Stimulated activated CD8-positive, alpha-beta memory T cell treated with anti-CD3 and anti-CD28 coated beads, Interleukin-2, amount 100 ng/mL, for 48 hours (primary cell): ENCODE data around the gene EYA4.

Source experiments
- DNase-seq, 2 donors: peaks; one replicate each; pipeline ENCODE4 v3.0.0-alpha.2; 2020; ENCODE audit warnings: low read depth in 2 of 2

The EYA4 gene

DNA sequence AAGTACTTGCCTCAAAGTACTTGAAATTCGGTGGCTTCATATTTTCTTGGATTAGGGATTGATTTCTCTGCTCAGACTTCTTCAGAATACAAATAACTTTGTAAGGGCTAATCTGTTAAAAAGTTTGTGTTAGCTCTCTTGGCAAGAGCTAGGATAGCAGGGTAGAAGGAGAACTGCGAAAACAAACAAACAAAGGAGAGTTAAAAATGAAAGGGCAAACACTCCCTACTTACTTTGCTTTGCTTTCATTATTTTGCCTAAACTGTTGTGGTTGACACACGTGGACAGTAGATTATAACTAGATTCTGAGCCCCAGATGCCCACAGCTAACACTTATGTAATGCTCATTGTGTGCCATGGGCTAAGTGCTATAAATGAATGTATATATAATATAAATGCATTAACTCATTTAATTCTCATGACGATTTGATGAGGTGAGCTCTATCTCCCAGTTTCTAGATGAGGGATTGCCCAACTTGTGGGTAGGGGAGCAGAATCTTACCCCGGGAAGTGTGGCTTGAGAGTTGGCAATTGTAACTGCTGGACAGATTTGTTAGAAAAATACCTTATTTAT lies 48.7 kb downstream of the EYA4 start:
- no peak for DNase-seq

DNA sequence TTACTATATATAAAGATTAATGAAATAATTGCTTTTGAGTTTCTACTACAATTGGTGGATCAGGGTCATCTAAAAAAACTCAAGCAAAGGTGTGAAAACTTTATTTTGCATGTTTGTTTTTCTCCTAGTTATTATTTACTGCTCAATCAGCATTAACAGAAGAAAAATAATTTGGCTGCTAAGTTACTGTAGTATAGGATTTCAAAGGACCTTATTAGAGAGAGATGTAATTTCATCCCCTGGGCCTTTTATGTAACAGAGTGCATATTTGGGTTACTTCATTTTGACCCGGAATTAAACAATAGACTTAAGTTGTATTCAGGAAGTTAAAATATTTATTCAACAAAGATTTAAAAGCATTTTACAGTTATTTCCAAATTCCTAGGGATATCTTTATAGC lies 49.8 kb downstream of the EYA4 start:
- no peak for DNase-seq

DNA sequence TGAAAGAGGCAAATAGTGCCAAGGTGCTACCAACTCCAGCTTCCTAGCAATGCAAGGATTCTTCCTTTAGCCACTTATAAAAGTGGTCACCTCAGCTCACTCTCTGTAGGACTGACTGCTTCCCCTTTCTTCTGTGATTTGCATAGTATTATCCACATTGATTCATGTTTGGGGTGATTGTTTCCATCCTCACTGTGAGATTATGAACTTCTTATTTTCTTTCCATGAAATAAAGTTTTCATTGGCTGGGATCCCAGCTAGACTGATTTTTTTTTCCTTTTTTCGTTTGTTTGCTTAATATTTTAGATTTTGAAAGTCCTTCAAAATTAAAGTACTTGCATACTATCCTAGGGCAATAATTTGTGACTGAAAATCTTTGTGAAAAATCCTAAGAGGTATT lies 50.5 kb downstream of the EYA4 start:
- DNase-seq, result no peak

DNA sequence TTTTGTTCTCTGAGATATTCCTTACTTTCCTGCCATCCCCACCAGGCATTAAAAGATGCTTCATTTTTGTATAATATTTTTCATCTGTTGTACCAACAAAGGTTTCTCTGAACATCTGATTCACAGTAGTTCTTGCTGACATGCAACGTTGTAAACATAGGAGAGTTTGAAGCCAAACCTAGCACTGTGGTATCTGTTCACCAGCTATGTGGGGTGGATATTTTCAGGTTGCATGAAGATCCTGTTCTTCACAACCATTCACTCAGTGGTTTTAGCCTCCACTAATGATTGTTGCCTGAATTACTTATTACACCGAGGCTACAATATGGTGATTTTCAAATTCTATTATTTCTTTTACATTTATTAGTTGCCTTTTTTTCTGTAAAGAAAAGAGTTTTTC lies 56.5 kb downstream of the EYA4 start:
- no peak for DNase-seq

DNA sequence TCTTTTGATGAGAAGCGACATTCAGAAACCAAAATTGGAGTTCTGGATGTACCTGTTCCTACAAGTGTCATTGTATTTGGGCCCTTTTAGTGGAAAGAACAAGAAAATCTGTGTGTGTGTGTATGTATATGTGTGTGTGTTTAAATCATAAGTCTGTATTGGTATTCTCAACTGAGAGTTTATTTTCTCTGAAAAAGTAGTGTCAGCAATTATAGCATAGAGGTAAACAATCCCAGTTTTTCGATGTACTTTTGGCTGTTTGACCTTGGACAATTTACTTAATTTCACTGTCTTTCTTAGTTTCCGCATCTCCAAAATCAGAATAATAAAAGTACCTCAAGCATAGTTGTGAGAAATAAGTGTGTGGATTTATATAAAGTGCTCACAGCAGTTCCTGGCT lies 57.2 kb downstream of the EYA4 start:
- DNase-seq, result no peak

DNA sequence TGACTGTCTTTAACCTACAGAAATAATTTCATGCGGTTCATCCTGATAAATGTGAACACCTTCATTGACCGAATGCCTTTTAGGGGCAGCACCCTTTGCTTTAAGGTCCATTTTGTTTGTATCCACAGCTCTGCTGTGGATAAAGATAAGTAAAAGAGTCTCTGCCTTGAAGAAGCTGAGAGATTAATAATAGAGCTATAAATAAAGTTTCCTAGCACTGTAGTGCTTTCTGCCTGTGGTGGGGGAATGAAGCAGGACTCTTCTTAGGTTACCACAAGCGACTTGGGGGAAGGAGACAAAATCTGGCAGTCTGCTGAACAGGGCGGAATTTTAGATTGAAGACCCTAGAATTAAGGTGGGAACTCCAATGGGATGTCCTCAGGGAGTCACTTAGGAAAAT lies 57.6 kb downstream of the EYA4 start:
- no peak for DNase-seq

DNA sequence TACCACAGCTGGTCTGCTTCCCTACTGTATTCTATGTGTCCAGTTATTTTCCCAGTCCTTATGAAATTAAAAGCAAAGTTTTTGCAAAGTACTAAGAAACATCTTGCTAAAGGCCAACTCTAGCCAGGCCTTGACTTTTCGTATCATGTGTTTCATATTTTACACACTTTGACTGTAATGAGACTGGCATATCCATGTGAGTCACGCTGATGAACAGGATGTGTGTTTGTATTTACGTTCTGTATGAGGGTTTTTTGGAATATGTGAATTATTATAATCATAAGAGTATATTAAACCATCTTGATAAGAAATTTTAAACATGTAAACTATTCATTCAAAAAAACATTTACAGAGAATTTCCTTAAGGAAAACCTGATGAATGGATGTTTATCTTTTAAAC lies 59.7 kb downstream of the EYA4 start:
- DNase-seq, result no peak

DNA sequence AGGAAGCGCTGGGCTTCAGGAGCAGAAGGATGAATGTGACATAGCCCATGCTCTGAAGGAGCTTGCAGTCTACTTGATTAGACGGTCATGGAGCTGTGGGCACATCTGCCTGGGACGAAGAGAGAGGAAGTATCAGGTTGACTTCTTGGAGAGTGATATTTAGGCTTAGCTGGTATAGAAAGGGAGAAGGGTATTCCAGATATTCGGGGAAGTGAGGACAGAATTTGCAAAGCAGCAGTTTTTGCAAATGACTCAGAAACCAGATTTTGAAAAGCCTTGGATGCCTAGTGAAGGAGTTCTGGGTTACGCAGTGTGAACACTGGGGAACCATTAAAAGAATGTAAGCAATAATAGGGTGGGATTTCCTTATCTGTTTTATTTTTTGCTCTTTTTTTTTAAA lies 60.7 kb downstream of the EYA4 start:
- DNase-seq, result no peak

DNA sequence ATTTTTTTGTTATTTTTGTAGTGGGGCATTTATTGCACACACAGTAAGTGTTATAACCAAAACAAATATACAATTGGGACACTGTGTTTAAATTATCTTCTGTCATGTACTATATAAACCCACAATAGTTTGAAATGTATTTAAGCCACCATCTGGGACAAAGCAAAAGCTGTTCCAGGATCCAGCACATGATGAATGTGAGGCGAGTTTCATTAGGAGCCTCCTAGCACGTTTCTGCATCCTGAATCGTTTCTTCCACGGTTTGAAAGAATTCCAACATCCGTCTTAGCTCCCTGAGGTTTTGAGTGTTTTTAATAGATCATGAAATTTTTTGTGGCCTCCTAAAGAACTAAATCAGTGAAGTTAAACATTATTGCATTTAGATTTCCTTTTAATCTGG lies 65.8 kb downstream of the EYA4 start:
- no peak for DNase-seq

DNA sequence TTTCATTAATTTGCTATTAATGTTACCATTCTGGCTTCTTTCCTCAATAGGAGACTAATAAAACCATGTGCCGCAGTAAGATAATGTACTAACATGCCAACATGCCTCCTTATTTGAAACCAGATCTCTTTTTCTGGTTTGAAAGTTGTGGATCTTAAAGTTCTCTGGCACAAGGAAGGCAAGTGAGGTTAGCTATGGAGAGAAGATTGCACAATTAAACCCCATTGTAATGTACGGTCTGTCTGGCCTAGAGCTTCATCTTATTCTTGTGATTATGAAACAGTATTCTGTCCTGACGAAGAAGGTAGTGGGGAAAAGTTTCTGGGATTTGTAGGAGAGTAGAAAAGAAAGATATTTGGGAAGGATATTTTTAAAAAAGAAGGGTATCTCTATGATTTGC lies 68.4 kb downstream of the EYA4 start:
- no peak for DNase-seq

DNA sequence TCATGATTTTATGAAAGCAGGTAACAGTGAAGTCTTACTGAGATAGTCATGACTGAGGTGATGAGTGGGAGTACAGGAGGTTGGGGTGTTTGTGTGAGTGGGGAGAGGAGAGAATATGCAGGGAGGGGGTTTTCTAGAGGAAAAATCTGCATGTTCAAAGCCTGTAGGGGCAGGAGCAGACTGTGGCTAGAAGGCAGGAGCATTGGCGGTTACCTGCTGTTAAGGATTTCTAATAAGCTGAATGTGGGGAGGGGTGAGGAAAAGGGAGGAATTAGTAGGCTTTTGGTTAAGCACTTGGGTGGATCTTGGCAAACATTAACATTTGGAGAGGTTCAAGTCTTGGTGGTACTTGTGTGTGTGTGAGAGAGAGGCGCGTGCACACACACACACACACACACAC lies 70.8 kb downstream of the EYA4 start:
- no peak for DNase-seq

DNA sequence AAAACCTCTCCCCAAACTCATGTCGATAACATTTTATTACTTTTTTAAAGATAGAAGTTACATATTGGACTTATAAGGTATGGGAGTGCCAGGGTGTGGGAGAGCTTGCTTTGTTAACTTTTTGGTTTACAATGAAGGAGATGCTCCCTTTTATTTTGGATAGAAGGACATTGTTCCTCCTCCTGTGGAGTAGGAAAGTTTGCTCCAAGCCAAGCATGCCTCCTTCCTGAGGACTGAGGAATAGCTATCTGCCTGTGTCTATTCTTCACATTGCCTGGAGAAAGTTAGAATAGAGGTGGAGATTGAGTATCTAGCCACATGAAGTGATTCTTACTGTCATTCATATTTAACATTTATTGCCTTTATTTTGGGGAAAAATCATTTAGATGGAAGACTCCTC lies 71.9 kb downstream of the EYA4 start:
- no peak for DNase-seq

DNA sequence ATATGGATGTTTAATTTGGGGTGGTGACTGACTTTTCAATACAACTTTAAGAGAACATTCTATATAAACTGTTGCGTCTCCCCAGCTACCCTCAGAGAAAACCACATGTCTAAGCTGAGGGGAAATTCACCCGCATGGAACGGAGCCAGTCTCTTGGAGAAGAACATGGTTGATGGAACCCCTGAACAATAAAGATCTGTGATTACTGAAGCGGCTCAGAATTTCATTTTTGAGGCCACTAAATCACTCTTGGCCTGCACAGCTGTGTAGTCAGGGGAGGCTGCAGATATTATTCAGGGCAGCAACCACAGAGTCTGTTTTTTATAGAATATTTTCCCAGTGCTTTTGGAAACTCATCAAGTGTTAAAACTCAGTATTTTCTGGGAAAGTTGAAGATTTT lies 73.8 kb downstream of the EYA4 start:
- no peak for DNase-seq

DNA sequence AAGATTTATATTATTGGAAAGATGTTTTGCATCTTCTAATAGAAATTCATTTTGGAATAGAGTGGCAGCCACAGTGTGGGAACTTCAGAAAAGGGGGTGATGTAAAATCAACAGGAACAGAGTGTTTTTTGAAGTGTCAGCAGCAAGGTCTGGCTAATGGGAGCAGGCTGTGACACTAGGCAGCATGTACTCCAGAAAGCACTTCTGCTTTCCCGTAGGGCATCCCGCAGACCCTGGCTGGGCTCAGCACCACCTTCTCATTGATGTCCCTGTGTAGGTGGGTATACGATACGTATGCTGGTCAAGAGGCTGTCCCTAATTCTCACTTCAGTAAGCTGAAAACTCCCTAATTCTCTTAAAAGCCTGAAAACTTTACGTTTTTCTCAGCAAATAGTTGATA lies 74.7 kb downstream of the EYA4 start:
- no peak for DNase-seq

DNA sequence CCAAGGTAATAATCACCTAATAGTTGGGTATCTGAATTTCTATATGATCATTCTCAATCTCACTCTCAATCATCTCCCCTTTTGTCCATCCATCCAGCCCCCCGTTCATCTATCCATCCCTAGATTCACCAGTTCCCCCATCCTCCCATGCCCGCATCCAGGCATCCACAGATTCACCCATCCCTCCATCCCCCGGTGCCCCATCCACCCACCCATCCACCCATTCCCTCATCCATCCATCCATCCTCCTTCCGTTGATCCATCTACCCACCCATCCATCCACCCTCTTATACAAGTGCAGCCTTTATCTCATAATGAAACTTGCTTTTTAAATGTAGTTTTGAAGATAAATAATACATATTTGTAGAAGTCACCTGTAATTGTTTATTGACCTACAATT lies 76.5 kb downstream of the EYA4 start:
- no peak for DNase-seq

DNA sequence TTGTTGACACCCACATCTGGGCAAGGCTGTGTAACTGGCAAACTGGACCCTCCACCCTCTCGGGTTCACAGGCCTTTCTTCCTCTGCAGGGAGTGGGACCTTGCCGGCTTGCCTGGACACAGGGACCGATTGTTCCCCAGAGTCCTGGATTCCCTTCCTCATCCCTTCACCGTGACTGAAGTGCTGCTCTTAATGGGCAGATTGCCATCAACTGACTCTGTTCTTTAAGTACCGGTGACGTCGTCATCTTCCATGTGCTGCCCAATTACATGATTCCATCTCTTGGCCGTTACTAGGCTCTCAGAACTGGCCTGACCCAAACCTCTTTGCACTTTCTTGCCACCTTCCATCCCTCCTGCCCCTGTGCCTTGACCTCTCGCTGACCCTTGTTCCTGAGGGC lies 85.4 kb downstream of the EYA4 start:
- no peak for DNase-seq

DNA sequence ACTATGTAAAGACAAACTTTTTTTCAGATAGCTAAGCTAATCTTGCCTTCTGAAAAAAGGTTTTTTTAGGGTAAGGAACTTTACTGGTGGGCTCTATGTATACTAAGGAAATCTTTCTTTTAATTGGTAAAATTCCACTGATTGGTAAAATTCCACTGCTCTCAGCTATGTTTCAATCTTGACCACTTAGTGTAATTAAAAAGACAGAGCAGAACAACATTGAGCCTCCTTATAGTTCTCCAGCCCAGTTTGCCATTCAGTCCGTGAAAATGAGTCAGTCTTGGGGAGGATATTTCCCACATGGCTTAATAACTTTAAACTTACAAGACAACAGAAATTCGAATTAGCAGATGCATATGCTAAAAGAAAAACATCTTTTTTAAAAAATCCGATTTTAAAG lies 92.7 kb downstream of the EYA4 start:
- no peak for DNase-seq

DNA sequence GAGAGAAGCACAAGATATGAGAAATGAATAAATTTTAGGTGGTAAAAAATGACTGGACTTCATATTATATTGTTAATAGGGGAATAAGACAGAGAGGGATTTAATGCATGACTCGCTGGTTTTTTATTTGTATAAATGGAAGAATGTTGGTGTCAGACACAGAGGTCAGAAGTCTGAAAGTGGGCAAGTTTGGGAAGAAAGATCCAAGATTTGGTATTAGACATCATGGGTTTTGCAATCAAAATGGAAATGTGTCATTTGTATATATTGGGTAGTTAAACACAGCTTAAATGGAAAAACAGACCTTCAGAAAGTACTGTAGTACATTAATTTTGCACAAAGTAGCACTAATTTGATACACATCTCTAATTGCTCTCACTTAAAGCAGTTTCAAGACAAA lies 96.2 kb downstream of the EYA4 start:
- DNase-seq, result no peak

DNA sequence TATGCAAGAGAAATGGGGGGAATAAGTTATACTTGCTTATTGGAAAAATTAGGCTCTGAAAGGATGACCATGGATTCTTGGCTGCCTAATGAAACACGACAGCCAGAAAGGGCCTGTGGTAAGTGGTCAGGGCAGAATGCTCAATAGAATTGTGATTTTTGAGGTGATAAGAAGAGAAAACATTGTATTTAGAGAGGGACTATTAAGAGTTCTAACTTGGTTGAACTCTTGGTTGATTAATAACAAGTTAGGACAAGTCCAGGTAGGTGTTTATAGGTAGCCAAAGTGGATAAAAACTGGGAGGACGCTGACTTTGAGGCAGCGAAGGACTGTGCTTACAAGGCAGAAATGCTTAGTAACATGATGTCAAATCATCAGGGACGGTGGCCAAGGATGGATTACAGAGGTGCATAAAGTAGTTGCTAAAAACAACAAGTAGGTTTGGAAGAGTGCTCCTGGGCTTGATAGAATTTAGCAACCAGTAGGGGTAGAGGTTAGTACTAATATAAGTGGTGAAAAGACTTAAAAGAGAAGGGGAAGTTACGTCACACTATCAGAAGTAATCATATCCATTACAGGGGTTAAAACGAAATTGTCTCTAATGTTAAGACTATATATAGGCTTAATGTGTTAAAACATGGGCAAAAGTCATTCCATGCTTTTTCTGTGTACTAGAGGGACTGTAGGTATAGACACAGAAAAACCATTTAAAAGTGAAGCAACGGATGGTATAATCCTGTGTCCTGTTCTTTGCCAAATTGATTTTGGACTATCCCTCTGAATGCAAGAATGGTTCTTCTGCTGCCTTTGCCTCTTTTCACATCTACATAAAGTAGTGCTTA lies 98.6 kb downstream of the EYA4 start:
- DNase-seq, result no peak

DNA sequence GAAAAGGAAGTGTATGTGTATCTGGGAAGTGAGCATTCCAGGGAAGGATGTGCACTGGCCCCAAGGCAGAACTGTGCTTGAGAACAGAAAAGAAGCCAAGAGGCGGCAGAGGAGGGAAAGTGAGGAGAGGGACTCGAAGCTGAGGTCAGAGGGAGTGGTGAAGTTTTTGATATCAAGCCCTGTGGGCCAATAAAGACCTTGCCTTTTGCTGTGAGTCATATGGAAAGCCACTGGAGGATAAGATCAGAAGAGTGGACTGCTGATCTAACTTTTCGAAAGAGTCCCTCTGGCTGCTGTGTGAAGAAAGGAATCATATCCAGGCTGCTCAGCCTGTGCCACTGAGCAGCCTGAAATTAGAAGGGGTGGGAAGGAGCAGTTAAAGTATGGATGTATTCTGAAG lies 99.4 kb downstream of the EYA4 start:
- DNase-seq, result no peak

DNA sequence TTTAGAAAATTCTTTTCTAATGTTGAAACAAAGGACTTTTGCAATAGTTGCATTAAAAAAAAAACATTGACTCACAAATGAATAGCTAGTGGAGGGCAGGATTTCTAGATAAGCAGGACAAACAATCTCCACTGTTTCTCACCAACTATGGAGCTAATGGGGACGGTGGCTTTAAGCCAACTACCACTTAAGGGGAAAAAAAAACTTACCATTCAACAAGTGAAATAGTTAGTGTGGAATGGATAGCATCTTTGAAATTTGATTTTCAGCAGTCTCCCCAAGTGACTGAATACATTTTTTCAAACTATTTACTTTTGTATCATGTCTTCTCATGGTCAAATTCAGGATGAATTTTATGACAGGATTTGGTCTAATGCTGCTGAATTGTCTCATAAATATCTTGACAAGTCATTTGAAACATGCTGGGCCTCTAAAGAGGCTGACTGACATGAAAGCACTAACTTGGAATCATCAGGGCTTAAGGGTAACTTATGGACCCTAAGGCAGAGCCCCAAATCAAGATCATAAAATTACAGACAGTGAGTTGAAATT lies 100.5 kb downstream of the EYA4 start:
- DNase-seq, result no peak

DNA sequence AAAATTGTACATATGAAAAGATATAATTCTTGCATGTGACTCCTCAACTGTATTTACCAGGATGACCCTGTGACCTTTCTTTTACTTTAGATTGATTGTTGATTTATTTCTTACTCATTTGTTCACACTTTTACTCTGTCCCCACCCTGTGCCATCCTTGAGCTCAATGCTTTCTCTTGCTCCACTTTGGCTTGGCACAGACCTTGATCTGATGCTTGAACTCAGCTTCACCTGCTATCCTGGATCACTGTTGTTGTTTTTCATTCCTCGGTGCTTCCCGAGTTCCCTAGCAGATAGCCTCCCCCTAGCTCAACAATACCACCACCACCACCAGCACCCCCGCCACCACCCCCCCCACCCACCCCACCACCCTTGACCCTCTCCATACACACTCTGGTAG lies 102.1 kb downstream of the EYA4 start:
- no peak for DNase-seq

DNA sequence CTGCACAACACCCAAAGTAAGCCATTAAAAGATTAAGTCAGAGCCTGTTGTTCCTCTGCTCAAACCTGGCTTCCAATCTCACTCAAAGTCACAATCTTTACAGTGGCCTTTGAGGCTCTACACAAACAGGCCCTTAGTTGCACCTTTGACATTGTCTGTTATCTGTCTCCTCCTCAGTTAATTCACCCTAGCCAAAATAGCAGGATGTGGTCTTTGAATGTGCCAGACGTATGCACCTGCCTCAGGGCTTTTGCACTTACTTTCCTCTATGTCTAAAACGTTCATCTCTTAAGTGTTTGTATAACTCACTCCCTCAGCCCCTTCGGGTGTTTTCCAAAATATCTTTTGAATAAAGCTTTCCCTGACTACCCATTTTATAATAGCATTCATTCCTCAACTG lies 107.7 kb downstream of the EYA4 start:
- no peak for DNase-seq

DNA sequence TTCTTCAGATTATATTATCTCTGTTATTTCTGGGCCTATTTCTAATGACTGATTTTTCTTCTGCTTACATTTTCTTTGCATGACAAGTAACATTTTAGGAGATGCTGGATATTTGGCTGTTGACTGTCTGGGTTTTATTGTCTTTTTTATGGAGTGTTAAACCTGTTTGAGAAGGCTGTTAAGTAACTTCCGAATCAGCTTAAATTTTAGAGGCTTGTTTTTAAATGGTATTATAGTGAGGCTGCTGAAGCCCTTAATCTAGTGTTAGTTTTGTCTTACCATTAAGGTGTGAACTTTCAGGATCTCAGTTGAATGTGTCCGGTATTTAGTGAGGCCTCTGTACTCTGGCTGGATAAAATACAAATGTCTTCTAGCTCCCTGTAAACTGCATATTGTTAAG lies 109.8 kb downstream of the EYA4 start:
- no peak for DNase-seq
